Activated CD4-positive, CD25-positive, alpha-beta regulatory T cell treated with anti-CD3 and anti-CD28 coated beads, Interleukin-2, amount 50 U/mL, for 24 hours (primary cell): ENCODE measurements around the gene EXOC2.

ENCODE experiments used
- ATAC-seq, 2 donors: fragments of 150-1000 bp; cut with Tn5 transposase; one replicate each; pipeline ENCODE4 v1.10.0; 2021; ENCODE audit warnings: mild to moderate bottlenecking in 1 of 2, moderate library complexity in 1 of 2

EXOC2 gene

GRCh38 chr6:490251-491037 is 202.5 kb downstream of the EXOC2 start:
- ATAC-seq: peak; percentile 57 to 58

- ATAC-seq: no peak
Observed at GRCh38 chr6:489762-490161, 203.2 kb downstream of the EXOC2 start.

- no peak for ATAC-seq
Observed at GRCh38 chr6:489001-489400, 203.9 kb downstream of the EXOC2 start.

GRCh38 chr6:487956-488355 is 205.0 kb downstream of the EXOC2 start:
- ATAC-seq: no peak

GRCh38 chr6:485655-486170 is 207.2 kb downstream of the EXOC2 start:
- no peak for ATAC-seq

- no peak for ATAC-seq
Observed at GRCh38 chr6:484746-485145, 208.2 kb downstream of the EXOC2 start.

GRCh38 chr6:484086-484745 is 208.7 kb downstream of the EXOC2 start:
- peak; percentile 90 to 95 for ATAC-seq

GRCh38 chr6:475314-475713 is 217.6 kb downstream of the EXOC2 start:
- no peak for ATAC-seq

GRCh38 chr6:474453-475185 is 218.3 kb downstream of the EXOC2 start:
- peak; percentile 95 to 96 for ATAC-seq

GRCh38 chr6:473768-474452 is 219.0 kb downstream of the EXOC2 start:
- no peak for ATAC-seq

- no peak for ATAC-seq
Observed at GRCh38 chr6:473356-473755, 219.6 kb downstream of the EXOC2 start.

GRCh38 chr6:470901-471448 is 222.0 kb downstream of the EXOC2 start:
- no peak for ATAC-seq

- ATAC-seq: no peak
Observed at GRCh38 chr6:470051-470900, 222.7 kb downstream of the EXOC2 start.

GRCh38 chr6:467671-468082 is 225.3 kb downstream of the EXOC2 start:
- ATAC-seq: peak; percentile 45 to 59

- ATAC-seq: no peak
Observed at GRCh38 chr6:467111-467510, 225.8 kb downstream of the EXOC2 start.

GRCh38 chr6:466564-466963 is 226.4 kb downstream of the EXOC2 start:
- ATAC-seq: no peak

GRCh38 chr6:465531-466348 is 227.2 kb downstream of the EXOC2 start:
- ATAC-seq: no peak

- no peak for ATAC-seq
Observed at GRCh38 chr6:456887-457286, 236.1 kb downstream of the EXOC2 start.

- ATAC-seq: no peak
Observed at GRCh38 chr6:456358-456867, 236.5 kb downstream of the EXOC2 start.

GRCh38 chr6:455835-456234 is 237.1 kb downstream of the EXOC2 start:
- no peak for ATAC-seq
